GM18868 (cell line): ENCODE results near the gene UPP1.
A peak's percentile ranks its signal among the peaks of the same experiment; 100 is the strongest.

Source experiments
- ATAC-seq: cut with Tn5 transposase; IDR thresholded peaks from one replicate; pipeline ENCODE4 v1.9.1; 2021; ENCODE audit warnings: mild to moderate bottlenecking, moderate library complexity; ENCODE audit not compliant: unreplicated experiment

The UPP1 gene

GRCh38 chr7:48085433-48085791 is 3.7 kb upstream of the UPP1 start:
- peak; percentile 30 for ATAC-seq

- no peak for ATAC-seq
These were observed 3.1 kb upstream of the UPP1 start for GRCh38 chr7:48085942-48086341.

- ATAC-seq, result no peak
These were observed 1.7 kb upstream of the UPP1 start for GRCh38 chr7:48087349-48087748.

DNA sequence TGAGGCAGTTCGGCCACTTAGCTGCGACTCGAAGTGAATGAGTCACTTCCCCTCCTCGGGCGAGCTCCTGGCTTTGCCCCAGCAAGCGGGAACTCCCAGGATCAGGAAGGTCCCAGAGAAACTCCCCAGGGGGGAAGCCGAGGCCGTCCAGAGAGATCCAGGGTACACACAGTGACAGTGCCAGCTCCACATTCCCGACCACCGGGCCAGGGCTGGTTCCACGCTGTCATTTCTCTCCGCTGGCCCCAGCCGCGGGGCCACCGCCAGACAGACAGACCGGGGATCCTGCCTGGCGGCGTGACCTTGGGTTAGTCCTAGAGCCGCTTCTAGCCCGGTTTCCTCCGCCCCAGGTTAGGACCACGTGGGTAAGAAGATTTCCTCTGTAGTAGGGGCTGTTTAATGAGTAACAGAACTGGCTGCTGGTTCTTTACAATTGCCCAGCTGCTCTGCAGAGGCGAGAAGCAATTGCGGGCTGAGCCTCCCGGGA is 463 bp upstream of the UPP1 start:
- peak; percentile 52 for ATAC-seq

DNA sequence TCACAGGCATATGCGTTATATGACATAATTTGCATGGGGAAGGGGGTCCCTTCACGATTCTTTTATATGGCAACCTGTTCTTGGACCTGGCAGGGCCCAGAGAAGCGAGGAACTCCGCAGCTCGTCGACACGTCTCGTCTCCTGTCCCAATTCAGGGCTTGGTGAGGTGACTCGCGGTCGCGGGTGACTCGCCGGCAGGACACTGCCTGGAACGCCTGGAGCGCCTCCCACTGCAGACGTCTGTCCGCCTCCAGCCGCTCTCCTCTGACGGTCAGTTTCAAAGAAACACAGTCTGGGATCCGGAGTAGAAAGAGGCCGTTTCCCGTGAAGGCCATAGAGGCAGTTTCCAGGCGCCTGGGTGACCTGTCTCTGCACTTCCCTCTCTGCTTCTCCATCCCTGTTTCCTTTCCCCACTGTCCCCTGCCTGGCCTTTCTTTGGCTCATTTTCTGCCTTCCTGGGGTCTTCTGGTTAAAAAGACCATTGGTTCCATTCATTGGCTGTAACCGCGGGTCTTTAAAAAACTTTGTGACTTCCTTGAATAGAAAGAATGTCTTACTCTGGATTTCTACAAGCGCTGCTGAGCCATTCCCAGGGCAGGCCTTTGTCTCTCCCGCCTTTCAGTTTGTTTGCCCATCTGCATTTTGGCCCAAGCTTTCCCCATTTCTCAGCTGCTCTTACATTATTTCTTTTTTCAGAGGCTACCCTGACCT is 1.2 kb downstream of the UPP1 start:
- no peak for ATAC-seq

- no peak for ATAC-seq
These were observed 2.7 kb downstream of the UPP1 start for GRCh38 chr7:48091506-48092433.

DNA sequence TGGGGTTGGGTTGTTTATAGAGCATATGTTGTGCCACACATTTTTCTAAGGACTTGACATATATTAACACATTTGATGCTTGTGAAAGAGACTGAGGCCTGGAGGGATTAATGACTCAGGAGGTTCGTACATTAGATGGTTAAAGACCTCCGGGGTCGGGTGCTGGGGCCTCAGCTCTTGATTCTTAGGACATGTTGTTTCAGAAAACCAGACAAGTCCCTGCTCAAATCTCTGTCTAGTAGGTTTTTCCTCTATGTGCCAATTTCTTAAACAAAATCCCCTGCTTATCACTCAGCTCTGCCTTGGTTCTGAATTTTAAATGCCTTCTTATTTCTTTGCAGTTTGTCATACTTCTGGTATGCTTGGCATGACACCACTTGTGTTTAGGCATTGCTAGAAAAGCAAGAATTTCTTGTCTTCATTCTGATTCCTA is 5.8 kb downstream of the UPP1 start:
- ATAC-seq, result no peak

- no peak for ATAC-seq
These were observed 7.2 kb downstream of the UPP1 start for GRCh38 chr7:48096273-48096672.

GRCh38 chr7:48097521-48098231 is 8.6 kb downstream of the UPP1 start:
- peak; percentile 68 for ATAC-seq

DNA sequence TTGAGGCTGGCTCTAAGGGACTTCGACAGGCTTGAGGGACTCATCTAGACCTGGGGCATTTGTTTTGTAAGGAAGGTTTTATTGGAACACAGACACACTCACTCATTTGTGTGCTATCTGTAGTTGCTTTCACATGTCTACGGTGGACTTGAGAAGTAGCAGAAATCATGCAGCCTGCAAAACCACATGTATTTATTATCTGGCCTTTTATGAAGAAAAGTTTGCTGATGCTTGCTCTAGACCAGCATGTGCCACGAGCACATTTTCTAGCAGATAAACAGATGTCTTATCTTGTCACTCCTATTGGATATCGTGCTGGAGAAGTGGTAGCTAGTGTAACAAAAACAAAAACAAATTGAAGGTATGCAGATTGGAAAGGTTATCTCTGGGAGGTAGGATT is 9.8 kb downstream of the UPP1 start:
- ATAC-seq, result no peak

- no peak for ATAC-seq
These were observed 10.7 kb downstream of the UPP1 start for GRCh38 chr7:48099781-48100180.

- ATAC-seq, result no peak
These were observed 12.3 kb downstream of the UPP1 start for GRCh38 chr7:48101352-48101751.

- ATAC-seq, result no peak
These were observed 12.9 kb downstream of the UPP1 start for GRCh38 chr7:48101968-48102367.

DNA sequence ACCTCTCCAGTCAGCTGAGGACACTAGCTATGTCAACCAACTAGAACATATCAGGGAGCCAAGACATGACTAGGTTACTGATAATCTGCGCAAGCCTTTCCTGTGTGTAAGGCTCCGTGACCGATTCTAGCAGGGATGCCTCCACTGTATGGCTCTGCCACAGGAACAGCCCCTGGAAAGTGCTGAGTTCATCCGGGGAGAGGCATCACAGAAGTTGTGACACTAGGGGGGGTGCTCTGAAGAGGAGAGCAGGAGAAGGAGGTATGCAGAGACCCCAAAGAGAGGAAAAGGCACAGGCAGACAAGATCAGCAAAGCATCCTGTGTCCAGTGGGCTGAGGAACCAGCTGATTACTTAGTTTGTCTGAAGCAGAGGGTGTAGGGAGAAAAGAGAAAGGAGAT is 13.5 kb downstream of the UPP1 start:
- ATAC-seq, result no peak

DNA sequence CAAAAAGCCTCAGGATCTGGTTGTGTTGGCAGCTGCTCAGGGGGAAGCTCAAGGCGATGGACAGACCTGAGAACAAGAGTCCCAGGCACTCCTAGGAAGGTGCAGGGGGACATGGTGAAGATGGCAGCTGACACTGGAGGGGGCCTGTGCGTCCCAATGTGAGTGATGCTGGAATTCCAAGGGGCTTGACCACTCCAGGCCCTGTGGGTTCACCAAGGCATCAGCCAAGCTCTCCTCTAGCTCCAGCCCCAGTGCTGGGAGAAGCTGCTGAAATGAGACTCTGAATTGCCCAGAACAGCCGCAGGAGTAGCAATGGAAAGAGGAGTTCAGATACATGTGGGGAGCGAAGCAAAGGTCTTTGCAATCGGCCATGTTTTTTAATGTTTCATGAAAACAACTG is 16.0 kb downstream of the UPP1 start:
- no peak for ATAC-seq

DNA sequence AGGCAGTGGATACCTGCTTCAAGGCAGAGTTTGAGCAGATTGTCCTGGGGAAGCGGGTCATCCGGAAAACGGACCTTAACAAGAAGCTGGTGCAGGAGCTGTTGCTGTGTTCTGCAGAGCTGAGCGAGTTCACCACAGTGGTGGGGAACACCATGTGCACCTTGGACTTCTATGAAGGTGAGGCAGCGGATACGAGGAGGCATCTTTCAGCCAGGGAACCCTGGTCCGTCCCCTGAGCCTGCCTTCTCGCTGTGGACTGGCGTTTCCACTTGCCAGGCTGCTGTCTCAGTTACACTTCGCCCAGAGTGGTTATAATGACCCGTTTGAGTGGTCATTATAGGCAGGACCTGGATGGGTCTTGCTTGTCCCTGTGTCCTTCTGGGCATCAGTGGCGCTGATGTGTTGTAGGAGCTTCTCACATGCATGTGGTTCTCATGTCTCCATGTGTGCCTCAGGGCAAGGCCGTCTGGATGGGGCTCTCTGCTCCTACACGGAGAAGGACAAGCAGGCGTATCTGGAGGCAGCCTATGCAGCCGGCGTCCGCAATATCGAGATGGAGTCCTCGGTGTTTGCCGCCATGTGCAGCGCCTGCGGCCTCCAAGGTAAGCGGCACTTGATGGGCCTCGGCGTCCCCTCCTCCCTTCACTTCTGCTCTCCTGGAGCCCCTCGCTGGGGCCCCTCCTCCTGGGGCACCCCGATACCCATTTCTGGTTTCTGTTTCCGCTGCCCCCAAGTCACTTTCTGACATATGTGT is 18.0 kb downstream of the UPP1 start:
- ATAC-seq, result no peak

DNA sequence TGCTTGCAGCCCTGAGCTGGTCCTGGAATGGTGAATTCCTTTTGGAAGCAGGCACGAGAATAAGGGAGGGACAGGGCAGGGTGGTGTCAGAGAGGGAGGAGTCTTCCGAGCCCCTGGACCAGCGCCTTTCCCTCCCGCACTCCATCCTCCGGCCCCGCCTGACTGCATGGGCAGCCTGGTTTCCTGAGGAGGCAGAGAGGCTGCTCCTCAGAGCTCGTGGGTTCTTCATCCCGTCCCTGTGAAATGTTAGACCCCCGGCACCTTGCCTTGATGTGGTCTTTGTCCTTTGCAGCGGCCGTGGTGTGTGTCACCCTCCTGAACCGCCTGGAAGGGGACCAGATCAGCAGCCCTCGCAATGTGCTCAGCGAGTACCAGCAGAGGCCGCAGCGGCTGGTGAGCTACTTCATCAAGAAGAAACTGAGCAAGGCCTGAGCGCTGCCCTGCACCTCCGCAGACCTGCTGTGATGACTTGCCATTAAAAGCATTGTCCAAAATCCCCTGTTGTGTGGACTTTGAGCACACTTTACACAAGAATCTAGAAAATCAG is 18.9 kb downstream of the UPP1 start:
- no peak for ATAC-seq

DNA sequence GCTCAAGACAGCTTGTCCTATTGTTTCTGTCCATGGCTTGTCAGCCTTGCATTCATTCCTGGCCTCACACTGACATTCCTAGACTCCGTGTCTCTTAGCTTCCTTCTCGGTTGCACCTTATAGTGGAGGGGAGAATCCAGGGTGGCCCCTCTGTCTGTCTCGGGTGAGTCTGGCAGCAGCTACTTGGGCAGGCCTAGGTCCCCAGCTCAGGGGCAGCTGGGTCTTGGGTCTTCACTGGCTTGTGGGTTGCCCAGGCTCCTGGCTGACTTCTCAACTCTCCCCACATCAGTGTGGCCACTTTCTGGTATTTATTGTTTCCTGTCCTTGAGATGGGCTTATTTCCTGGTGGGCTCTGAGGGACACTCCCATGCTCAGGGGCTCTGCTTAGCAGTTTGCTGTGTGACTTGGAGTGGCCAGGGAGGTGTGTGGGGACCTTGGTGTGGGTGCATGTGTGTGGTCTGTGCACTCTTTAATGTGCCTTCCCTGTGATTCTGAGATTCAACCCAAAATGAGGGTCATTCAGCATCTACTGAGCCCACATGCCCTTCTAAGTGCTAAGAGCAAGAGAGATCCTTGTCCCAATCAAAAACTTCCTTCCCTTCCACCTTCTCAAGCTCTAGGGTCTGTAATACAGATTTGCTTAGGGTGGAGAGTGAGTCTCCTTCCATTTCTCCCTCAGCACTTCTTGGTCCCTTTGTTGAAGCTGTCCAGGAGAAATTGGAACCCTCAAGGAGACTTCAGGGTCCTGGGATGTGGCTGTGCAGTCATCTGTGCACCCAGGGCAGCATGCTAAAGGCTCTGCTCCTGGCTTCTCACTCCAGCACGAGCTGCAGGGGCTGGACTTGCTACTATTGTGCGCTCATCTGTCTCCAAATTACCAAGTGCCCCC is 20.1 kb downstream of the UPP1 start:
- ATAC-seq, result no peak

GRCh38 chr7:48109848-48110663 is 21.0 kb downstream of the UPP1 start:
- peak; percentile 87 for ATAC-seq
